ENCODE data around the gene ULBP2.
A peak's percentile ranks its signal among the peaks of the same experiment; 100 is the strongest.
"Not testable (repeated sequence)": the region's sequence is repeated elsewhere in the genome, so short reads cannot be mapped to it uniquely, and the experiment has no call there.

Gene ULBP2

GRCh38 chr6:149925974-149926777, 15.6 kb upstream of the ULBP2 start:
- DNase-seq (ENCODE audit: low read depth in 2 of 3, low spot score in 1 of 3) = peak; percentile 71 to 90 (median 80)

- not testable (repeated sequence) for DNase-seq (ENCODE audit: low read depth in 2 of 3, low spot score in 1 of 3)
These were observed 14.8 kb upstream of the ULBP2 start for GRCh38 chr6:149927025-149927424.

DNA sequence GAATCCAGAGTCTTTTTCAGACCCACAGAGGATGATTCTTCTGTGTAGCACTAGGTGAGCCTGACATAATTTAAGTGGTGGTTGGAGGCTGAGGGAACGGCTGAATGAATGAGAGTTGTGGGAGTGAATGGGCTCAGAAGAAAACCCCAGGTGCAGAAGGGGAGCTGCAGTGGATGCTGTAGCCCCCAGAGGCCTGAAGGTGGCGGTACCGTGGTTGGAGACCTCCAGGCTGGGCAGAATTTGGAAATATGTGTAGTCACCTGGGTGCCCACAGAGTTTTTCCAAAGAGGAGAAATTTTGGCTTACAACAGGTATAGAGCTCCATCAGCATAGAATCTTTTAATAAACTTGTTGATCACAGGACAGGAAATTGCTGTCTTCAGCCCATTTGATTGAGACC, 12.4 kb upstream of the ULBP2 start:
- no peak for DNase-seq (ENCODE audit: low read depth in 2 of 3, low spot score in 1 of 3)

DNA sequence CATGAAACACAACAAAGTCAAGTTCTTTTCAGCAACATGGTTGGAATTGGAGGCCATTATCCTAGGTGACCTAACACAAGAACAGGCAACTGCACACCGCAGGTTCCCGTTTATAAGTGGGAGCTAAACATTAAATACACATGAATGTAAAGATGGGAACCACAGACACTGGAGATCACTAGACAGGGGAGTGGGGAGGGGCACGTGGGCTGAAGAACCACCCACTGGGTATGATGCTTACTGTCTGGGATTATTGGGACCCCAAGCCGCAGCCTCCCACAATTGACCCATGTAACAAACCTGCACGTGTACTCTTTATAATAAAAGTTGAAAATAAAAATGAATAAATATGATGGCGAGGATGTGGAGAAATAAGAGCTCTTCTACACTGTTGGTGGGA, 10.3 kb upstream of the ULBP2 start:
- no peak for DNase-seq (ENCODE audit: low read depth in 2 of 3, low spot score in 1 of 3)

- DNase-seq (ENCODE audit: low read depth in 2 of 3, low spot score in 1 of 3) = no peak
These were observed 8.8 kb upstream of the ULBP2 start for GRCh38 chr6:149933036-149933435.

DNA sequence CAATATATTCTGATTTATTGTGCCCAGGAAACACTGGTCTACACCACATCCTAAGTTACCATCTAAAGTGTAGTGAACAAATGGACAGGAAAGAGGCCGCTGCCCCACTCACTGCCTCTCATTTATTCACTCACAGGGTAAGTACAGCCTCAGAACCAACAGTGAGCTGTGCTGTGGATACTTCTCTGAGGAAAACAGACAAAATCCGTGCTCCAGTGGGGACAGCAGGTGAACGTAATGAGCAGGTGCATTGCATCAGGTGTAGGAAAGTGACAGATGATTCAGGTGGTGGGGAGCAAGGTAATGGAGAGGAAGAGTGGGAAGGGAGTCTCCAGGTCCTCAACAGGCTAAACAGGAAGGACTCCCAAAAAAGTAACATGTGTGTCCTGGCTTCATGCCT, 8.4 kb upstream of the ULBP2 start:
- no peak for DNase-seq (ENCODE audit: low read depth in 2 of 3, low spot score in 1 of 3)

GRCh38 chr6:149934249-149935156, 7.3 kb upstream of the ULBP2 start:
- peak; percentile 45 to 78 (median 49) for DNase-seq (ENCODE audit: low read depth in 2 of 3, low spot score in 1 of 3)

- no peak for DNase-seq (ENCODE audit: low read depth in 2 of 3, low spot score in 1 of 3)
These were observed 6.6 kb upstream of the ULBP2 start for GRCh38 chr6:149935246-149935645.

DNA sequence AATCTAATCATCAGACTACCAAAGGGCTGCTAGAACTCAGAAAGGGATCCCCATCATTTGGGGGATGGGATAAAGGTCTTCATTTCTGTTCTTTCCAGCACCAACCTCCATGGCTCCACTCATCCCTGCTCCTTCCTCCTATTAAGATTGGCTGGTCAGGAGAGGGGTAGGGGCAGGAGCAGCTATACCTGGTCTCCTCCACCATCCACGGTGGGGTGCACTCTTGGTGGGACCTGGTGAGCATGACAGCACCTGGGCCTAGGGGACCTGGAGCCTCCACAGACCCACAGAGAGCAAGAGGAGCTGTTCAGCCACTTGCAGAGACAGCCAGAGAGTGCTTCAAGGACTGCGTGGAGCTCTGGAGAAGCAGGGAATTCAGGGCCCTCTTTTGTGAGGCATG, 6.1 kb upstream of the ULBP2 start:
- DNase-seq (ENCODE audit: low read depth in 2 of 3, low spot score in 1 of 3) = no peak

GRCh38 chr6:149936743-149937142, 5.1 kb upstream of the ULBP2 start:
- no peak for DNase-seq (ENCODE audit: low read depth in 2 of 3, low spot score in 1 of 3)

DNA sequence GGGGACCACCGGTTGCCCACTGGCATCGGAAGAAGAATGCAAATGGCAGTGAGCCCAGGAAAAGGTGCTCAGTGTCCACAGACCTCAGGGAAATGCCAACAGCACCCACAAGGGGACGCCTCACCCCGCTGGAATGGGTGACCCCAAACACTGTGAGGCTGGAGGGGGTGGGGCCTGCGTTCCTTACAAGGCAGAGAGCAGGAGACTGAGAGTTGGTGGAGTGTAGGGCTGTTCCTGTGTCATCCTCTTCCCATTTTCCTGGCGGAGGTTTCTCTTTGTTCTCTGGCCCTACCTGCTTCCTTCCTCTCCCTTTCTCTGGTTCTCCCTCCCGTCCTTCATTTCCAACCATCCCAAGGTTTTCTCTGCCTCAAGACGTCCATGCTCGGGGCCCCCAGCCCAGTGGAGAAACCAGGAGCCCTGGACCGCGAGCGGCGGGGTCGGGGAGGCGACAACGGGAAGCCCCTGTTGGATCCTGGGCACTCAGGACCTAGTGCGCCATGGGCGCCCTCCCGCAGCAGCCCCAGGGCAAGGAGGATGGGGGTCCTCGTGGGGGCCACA, 3.7 kb upstream of the ULBP2 start:
- not testable (repeated sequence) for DNase-seq (ENCODE audit: low read depth in 2 of 3, low spot score in 1 of 3)

GRCh38 chr6:149938571-149939355, 3.1 kb upstream of the ULBP2 start:
- no peak for DNase-seq (ENCODE audit: low read depth in 2 of 3, low spot score in 1 of 3)

DNA sequence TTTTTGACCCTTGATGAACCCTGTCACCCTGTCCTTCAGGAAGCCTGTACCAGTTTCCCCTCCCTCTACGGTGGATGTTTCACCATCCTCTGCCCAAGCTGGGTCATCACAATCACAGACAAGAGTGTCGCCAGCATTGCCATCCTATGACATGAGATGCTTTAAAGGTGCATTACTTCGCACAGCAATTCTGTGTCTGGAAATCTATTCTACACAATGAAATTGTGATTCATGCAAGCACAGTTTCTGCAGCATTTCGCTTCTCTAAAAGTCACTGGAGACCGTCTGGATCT, 2.5 kb upstream of the ULBP2 start:
- no peak for DNase-seq (ENCODE audit: low read depth in 2 of 3, low spot score in 1 of 3)

GRCh38 chr6:149939909-149940671, 1.7 kb upstream of the ULBP2 start:
- DNase-seq (ENCODE audit: low read depth in 2 of 3, low spot score in 1 of 3) = no peak

DNA sequence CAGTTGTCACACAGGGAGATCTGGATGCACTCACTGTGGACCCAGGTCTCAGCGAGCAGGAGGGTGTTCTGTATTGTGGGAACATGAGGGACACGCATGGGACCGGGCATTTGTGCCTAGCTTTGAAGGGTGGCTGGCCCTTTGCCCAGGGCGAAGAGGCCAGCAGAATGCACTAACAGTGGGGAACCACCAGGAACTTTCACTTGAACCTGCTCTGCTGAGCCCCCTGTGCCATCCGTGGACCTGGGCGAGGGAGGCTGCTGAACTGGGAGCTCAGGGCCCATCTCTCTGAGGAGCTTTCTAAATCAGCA, 1.2 kb upstream of the ULBP2 start:
- DNase-seq (ENCODE audit: low read depth in 2 of 3, low spot score in 1 of 3) = no peak

GRCh38 chr6:149942461-149942829, 631 bp downstream of the ULBP2 start:
- DNase-seq (ENCODE audit: low read depth in 2 of 3, low spot score in 1 of 3) = no peak

GRCh38 chr6:149943321-149943720, 1.5 kb downstream of the ULBP2 start:
- not testable (repeated sequence) for DNase-seq (ENCODE audit: low read depth in 2 of 3, low spot score in 1 of 3)

DNA sequence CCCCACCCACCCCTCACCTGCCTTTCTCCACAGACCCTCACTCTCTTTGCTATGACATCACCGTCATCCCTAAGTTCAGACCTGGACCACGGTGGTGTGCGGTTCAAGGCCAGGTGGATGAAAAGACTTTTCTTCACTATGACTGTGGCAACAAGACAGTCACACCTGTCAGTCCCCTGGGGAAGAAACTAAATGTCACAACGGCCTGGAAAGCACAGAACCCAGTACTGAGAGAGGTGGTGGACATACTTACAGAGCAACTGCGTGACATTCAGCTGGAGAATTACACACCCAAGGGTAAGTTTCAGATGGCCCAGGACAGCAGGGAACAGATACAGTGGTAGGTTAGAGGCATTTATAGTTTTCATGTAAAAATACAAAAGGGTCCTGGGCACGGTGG, 3.5 kb downstream of the ULBP2 start:
- DNase-seq (ENCODE audit: low read depth in 2 of 3, low spot score in 1 of 3) = not testable (repeated sequence)

DNA sequence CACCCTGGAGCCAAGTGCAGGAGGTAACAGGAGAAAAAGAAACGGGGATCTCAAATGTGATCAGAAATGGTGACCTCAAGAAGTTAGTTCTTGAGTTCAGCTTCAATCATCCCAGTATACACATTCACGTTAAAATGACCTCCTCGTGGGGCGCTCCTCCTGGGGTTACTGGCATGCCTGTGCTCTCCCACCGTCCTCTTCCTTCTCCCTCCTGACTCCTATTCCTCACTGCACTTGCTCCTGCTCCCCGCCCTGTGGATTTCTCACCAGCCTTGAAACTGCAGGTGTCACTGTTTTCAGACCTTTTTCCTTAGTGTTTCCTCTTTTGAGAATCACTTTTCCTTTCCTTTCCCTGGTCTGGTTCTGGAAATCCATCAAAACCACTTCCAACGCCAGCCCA, 4.8 kb downstream of the ULBP2 start:
- not testable (repeated sequence) for DNase-seq (ENCODE audit: low read depth in 2 of 3, low spot score in 1 of 3)

GRCh38 chr6:149947533-149947932, 5.7 kb downstream of the ULBP2 start:
- DNase-seq (ENCODE audit: low read depth in 2 of 3, low spot score in 1 of 3) = not testable (repeated sequence)

DNA sequence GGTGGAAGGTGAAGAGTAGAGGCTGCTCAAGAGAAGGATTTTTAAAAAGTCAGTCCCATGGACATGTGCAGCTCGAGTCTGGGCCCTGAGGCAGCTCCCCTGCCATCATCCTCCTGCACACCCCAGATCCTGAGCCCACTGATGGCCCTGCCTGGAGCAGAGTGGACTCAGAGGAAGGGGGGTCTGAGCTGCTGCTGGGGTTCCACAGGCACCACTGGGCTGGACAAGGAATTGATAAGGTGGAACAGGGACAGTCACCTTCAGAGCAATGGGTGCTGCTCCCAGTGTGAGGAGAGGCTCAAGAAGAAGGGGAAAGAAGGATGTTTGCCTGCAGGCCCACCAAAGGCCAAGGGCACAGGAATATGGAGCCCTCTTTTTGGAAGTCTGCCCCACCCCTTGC, 6.2 kb downstream of the ULBP2 start:
- DNase-seq (ENCODE audit: low read depth in 2 of 3, low spot score in 1 of 3) = no peak
